Stimulated activated CD8-positive, alpha-beta memory T cell treated with anti-CD3 and anti-CD28 coated beads, Interleukin-15, amount 100 ng/mL, for 24 hours (primary cell): ENCODE measurements around the gene PSG7.
"Not testable (repeated sequence)": the region's sequence is repeated elsewhere in the genome, so short reads cannot be mapped to it uniquely, and the experiment has no call there.

Source experiments
- DNase-seq: peaks from one replicate; pipeline ENCODE4 v3.0.0-alpha.2; 2020; ENCODE audit warnings: low read depth

Gene PSG7

DNA sequence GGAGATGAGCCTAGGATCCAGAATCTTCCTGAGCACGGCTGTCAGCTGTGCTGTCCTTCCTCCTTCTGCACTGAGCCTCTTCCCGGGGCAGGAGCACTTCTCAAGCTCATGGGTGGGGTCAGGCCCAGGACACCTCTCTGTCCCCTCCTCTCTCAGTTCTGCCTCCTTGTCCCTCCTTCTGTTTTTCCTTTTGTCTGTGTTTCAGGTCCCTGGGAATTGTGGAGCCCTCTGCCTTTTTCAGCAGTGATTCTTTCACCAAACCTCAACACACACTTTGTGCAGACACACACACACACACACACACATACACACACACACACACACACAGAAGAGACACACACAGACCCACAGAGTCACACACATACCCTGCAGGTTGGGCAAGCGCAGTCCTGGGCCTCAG lies at the start of gene PSG7:
PSG7 (minus strand) TSS at position 101 of the 400 bp plus-strand sequence. CDS start 131 bp downstream, outside the sequence.
- DNase-seq: not testable (repeated sequence)

DNA sequence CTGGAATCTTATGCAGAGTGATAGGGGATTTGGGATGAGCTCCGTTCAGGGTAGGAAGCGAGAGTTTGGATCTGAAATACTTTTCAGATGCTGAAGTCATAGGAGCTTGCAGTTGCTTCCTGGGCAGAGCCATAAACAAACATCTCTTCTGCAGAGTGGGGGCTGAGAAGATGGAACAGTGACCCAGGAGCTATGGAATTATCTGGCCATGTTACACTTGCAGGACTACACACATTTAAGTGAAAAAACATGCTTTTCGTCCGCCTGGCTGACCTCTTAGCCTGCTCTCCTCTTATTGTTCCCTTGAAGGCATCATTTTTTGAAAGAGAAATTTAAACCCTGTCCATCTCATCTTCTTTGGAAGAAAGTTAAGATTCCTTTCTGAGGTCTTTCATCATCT lies 48.6 kb upstream of the PSG7 start:
- no peak for DNase-seq

DNA sequence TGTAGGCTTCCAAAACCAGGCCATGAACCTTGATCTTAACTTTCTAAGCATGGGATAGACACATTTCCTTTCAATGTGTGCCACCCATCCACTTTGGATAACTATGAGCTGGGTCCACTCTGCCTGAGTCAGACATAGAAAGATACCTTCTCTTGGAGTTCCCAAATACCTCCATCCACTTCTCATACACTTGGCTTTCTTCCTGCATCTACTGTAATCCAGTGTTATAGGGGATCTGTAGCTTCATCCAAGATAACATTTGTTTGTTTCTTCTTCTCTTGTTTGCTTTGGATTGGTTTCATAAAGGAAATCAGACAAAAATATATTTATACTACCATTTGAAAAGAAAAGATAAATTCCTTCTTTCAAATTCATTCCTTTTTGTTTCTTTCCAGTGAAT lies 45.1 kb upstream of the PSG7 start:
- DNase-seq: not testable (repeated sequence)

DNA sequence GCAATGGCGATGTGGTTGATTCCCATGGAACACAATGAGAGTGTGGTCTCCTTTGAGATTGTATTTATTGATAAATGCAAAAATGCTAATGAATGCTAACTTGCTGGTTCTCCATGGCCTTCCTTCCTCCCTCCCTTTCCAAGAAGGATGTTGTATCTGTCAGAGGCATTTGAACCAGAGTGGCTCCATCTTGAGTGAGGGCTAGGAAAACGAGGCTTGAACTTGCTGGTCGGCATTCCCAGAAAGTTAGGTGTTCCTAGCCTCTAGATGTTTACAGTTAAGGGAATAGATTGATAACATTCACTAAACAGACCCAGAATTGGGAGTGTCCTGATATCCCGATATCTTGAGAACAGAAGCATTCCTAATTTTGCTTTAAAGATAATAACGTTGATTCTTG lies 34.4 kb upstream of the PSG7 start:
- not testable (repeated sequence) for DNase-seq

DNA sequence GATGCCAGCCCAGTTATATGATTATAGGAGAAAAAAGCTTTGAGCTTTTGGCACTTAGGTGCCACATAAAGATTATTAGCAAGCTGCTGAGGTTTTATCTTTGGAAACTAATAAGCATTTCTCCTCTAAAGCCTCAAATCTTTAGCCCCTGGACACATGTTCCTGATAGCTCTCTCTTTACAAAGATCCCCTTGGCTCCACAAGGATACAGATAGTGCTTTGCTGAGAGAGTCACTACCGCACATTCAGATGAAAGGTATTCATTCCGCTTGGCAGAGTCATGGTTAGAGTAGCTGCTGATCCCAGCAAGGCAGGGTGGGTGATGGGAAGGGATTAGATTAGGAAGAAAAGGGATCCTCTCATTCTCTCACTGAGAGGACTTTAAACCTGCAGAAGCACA lies 28.2 kb upstream of the PSG7 start:
- no peak for DNase-seq

DNA sequence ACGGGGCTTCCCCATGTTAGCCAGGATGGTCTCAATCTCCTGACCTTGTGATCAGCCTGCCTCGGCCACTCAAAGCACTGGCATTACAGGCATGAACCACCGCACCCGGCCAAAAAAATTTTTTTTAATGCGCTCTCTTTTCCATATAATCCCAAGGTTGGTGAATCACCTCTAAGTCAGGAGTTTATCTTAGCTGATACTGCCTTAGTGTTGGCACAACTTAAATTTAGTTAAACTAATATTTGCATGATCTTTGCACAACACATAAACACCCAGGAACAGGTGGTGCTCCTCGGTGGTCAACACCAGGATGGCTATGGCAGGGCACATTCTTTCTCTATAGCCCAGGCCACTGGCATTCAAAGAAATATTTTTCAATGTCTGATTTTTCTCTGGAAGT lies 24.1 kb upstream of the PSG7 start:
- no peak for DNase-seq

DNA sequence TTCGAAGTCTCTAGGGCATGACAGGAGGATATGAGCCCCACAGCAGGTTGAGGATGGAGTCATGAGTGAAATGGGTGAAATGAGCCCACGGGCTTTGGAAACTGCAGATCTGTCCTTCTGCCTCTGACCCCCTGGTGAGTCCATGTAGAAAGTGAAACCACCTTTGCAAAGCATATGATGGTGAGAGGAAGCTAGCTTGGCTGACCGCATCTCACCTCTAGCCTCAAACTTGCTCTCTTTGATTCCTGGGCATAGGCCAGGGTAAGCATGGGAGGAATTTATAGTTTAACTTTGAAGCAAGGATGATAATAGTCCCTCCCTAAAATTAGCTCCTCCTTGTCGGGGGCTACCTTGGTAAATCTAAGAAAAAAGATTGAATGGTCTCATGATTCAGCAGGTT lies 15.1 kb upstream of the PSG7 start:
- not testable (repeated sequence) for DNase-seq

DNA sequence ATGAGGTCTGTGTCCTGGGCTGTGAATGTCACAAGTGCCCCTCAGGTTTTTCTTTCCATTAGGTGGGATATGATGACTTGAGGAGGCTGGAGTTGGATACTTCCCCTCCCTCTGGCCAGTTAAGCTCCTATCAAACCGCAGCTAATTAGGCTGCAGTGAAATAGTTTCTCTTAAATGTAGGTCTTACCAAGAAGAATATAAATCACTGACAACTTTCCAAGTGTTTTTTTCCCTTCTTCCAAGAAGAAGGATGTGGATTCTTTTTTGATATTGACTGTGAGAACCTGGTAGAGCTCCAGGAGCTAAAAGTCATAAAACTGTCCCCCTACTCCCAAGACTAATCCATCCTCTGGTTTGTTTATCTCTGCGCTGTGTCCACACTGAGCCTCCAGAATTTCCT lies 14.5 kb upstream of the PSG7 start:
- not testable (repeated sequence) for DNase-seq

DNA sequence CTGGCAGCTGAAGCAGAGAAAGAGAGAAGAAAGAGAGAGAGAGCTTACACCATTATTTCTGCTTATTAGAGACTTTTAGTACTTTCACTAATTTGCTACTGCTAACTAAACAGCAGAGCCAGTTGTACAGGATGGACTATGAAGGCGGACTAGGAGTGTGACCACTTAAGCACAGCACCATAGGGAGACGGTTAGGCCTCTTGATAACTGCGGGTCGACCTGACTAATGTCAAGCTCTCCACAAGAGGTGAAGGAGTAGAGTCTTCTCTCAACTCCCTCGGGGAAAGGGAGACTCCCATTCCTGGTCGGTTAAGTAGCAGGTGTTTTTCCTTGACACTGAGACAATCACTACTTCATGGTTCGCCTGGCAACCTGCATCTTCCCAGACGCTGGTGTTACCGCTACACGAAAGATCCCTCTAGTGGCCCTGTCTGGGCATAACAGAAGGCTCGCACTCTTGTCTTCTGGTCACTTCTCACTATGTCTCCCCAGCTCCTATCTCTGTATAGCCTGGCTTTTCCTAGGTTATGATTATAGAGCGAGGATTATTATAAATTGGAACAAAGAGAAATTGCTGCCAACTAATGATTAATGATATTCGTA lies 5.3 kb upstream of the PSG7 start:
- DNase-seq: no peak

DNA sequence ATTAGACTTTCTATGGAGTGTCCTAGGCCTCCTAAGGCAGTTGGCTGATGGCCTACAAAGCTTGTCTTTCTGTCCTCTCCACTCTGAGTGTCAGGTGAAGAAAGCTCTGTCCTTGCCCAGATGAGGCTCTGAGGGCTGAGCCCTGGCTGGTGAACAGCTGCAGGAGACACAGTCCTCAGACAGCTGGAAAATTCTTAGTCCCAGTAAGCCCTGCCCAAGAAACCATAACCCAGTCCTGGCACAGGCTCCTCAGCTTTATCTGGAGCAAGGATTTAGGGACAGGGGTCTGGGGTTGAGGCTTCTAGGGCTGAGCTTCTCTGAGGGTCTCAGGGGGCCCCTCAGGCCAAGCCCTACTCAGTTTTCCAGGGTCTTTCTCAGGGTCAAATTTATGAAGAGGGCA lies 2.3 kb downstream of the PSG7 start:
- DNase-seq: not testable (repeated sequence)

DNA sequence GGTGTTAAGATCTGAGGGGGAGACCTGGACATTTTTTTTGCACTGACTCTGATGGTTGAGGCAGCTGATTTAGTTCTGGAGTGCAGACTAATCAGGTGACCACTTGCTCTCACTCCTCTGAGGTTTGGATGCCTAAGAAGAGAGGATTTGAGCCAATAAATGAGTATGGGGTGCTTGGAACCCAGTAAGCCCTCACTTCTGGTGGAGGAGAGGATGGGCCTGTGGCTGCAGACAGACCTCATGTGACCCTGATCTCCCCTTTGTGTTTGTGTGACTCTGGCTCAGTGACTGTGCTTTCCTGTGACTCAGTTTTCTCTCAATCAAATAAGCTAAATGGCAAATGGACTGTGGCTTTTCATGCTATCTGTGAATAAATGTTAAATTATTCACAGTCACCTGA lies 2.8 kb downstream of the PSG7 start:
- not testable (repeated sequence) for DNase-seq

DNA sequence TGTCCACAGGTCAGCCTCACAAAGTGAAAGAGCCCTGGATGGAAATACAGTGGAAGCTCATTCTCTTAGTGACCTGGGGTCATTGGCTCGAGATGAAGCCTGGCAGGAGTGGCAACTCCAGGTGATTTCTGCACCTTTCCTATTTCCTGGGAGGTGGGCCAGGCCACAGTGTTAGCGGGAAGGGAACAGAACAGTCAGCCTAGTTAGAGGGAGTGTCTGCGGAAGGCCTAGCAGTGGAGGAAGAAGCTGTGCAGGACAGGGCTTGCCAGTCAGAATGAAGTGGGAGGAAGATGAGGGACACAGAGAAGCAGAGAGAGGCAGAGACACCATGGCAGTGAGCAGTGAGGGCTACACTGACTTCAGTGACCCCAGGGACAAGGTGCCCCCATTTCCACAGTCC lies 3.6 kb downstream of the PSG7 start:
- DNase-seq: not testable (repeated sequence)

DNA sequence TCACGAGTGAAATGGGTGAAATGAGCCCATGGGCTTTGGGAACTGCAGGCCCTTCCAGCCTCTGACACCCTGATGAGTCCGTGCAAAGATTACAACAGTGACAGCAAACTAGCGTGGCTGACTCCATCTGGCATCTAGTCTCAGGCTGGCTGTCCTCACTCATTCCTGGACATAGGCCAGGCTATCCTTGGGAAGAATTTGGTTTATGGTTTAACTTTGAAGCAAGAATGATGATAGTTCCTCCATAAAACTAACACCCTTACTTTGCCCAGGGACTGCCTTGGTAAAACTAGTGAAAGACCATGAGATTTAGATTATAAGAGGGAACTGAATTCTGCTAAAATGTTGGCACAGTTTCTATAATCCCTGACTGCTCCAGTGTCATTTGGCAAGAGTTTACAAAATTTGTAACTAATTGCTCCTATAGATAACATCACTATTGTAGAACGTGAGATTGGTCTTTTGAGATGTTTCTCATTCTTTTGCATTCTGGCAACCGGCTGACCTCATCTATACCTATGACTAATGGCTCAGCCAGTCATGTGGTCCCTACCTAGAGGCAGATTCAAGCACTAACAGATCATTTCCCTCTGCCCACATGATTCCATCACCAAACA lies 4.4 kb downstream of the PSG7 start:
- not testable (repeated sequence) for DNase-seq

DNA sequence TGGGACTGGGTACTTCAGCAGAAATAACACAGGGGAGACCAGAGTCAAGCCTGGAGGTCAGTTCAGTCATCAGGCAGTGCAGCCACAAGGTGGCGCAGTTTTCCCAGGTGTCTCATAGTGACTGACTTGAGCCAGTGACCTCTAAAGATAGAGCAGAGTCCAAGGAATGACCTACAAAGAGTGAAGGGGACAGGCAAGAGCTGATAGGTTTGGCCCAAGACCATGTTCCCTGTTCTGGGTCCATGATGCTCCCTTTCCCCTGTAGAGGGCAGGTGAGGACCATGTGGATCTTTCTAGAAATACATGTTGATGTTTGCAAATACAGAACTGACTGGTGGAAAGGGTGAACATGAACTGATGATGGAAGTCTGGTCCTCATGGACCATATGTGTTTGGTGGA lies 6.8 kb downstream of the PSG7 start:
- DNase-seq: not testable (repeated sequence)

DNA sequence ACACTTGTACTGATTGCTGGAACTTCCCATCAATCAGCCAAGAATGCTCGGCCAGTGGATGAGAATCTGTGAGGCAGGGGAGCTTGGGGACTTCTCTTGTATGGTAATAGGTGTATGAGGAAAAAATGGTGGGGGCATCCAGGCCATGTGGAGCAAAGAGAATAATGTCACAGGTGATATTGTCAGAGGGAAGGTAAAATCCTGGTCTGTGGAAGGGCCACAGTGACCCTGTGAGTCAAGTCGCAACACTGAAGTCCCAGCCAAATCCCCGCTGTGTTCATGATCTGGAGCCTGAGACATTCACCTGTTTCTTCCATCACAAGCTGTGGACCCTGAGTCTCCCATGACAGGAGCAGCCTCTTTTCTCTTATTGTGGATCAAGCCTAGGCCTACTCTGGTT lies 8.1 kb downstream of the PSG7 start:
- no peak for DNase-seq

DNA sequence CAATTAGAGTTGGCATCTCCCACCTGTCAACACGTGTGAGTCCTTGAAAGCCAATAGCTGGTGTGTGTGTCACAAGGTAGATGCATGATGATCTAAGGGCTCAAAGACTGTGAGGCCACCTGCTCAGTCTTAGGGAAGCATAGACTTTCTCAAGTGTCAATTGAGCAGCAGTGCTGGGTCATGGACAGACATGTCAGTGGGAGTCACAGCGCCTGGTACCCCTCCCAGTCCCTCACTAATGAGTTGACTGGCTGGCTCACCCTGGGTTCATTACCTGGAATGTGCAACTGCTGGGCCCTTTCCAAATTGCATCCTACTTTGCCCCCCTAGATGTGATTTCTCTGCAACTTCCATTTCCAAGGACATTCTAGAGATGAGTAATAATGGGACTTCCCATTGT lies 10.2 kb downstream of the PSG7 start:
- no peak for DNase-seq

DNA sequence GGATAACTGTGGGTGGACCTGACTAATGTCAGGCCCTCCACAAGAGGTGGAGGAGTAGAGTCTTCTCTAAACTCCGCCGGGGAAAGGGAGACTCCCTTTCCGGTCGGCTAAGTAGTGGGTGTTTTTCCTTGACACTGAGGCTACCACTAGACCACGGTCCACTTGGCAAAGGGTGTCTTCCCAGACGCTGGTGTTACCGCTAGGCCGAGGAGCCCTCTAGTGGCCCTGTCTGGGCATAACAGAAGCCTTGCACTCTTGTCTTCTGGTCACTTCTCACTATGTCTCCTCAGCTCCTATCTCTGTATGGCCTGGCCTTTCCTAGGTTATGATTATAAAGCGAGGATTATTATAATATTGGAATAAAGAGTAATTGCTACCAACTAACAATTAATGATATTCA lies 13.9 kb downstream of the PSG7 start:
- not testable (repeated sequence) for DNase-seq

DNA sequence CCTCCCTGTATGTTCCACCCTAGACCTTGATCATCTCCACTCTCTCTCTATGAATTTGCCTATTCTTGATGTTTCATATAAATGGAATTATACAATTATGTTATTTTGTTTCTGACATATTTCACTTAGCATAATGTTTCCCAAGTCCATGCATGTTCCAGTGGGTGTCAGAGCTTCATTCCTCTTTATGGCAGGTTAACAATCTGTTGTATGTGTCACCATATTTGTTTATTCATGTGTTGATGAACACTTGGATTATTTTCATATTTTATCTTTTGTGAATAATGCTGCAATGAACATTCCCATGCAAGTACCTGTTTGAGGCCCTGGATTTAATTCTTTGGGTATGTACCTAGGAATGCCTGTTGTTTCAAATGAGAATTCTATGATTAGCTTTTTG lies 16.0 kb downstream of the PSG7 start:
- DNase-seq: not testable (repeated sequence)

DNA sequence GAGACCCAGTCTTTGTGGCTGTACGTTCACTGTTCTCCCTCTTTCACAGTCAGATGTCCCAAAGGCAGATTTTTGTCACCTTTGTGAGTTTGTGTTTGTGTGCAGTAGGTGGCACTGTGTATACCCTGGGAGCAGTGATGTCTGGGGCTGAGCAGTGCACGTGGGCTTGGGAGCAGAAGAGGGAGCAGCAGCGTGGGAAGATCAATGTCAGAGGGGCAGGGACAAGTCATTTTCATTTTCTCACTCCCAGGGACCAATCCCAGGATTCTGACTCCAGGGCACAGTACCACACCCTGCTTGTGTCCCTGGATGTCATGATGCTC lies 17.3 kb downstream of the PSG7 start:
- DNase-seq: no peak

DNA sequence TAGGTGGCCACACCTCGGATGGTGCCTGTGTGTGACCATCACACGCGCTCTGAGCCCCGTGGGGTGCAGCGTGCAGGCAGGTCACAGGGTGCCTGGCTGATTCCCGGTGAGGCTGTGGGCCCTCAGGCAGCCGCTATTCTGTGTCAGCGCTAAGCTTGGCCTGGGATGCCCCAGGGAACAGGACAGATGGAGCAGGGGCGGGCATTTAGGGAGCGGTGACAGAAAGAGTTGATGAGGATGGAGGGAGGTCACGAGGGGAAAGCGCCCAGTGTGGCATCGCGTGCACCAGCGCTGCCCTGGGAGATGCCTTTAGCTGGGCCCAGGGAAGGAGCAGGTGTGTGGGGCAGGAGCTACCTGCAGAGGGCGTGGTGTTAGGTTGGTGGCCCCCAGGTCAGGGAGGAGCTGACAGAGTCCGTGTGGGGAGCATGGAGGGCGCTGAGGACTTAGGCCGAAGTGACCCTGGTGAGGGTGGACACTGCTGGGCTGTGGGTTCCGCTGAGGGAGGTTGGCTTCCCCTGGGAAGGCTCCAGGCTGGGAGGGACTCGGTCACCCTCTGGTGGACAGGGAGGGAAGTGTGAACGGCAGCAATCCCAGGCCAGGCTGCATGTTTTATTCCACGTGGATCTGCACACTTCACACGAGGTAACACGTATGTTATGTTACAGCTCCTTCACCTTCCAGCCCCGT lies 17.8 kb downstream of the PSG7 start:
- DNase-seq: not testable (repeated sequence)

DNA sequence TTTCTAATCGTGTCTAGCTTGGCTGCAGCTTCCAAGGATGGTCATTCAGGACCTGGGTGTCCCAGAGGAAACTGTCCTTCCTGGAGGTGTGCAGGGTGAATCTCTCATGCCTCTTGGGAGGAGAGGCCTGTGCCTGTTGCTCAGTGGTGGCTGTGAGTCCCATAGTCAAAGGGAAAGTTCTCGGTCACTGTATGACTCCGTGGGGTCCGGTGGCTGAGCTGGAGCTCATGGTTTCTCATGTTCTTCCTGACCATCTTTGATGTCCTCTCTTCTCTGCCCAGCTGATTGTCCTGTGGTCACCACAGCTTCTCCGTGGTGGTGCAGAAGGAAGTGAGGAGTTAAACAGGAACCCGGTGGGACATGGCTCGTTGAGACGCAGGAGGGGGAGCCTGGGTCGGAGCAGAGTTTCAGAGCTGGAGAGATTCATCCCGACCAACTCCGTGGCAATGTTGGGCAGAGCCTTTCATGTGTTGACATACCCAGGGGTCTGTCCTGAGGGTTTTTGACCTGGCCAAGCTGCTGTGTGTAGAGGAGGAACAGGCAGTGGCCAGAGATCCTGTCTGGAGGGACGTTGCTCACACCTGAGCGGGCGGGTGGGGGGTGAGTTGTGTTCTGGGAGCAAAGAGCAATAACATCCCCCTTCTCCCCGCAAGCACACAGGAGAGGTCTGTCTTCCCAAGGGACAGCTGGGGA lies 18.5 kb downstream of the PSG7 start:
- not testable (repeated sequence) for DNase-seq

DNA sequence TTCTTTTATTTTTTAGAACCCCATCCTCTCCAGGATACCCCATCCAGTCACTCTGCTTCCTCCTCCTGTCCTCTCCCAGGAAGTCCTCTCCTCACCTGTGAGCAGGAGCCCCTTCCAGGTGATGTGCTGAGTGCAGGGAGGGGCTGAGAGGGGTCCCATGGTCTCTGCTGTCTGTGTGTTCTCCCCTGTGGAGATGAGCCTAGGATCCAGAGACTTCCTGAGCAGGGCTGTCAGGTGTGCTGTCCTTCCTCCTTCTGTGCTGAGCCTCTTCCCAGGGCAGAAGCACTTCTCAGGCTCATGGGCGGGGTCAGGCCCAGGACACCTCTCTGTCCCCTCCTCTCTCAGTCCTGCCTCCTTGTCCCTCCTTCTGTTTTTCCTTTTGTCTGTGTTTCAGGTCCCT lies 19.4 kb downstream of the PSG7 start, which contains the start of gene PSG6:
PSG6 (minus strand) TSS at position 261 of the 400 bp plus-strand sequence; CDS start at position 159, 102 bp downstream.
- DNase-seq: not testable (repeated sequence)

DNA sequence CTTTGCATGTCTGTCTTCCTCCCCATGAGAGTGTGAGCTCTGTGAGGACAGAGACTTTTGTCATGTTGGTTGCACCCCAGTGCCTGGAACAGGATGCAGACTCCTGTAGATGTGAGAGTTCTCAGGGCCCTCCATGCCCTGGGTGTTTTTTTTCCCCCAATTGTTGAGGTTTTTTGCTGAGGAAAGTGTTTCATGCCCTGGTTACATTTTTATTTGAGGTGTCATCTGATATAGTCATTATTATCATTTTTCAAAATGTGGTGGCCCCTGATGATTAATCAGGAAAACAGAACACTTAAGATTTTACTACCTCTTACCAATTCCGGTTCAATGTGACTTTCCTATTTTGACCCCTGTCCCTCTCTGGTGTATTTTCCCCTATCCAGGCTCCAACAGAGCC lies 20.1 kb downstream of the PSG7 start:
- not testable (repeated sequence) for DNase-seq
